Thyroid gland (tissue), 4 donors: ENCODE data around the gene ZP1. TPM values are rescaled to one million over a fixed set of nuclear protein-coding genes. Genes with fewer than 3 reads are reported as not detected.

Experiments
- DNase-seq, 2 donors: peaks; one replicate each; pipeline ENCODE4 v3.0.0-alpha.2; 2019
- H3K27ac ChIP-seq, 3 donors: fragments of 200-600 bp; sonication (generic); 1 replicate in 2 of 3; 2 replicates in 1 of 3; pipeline ENCODE4 v1.5.1; 2016 to 2019; ENCODE audit warnings: mild to moderate bottlenecking in 1 of 3, moderate library complexity in 1 of 3
- H3K27me3 ChIP-seq: fragments of 200-600 bp; sonication (generic); one replicate; pipeline ENCODE4 v1.5.1; 2019
- H3K36me3 ChIP-seq, 2 donors: fragments of 200-600 bp; sonication (generic); one replicate each; pipeline ENCODE4 v1.5.1; 2016 to 2019
- H3K4me1 ChIP-seq, 2 donors: fragments of 200-600 bp; sonication (generic); one replicate each; pipeline ENCODE4 v1.5.1; 2017 to 2019
- H3K4me3 ChIP-seq, 3 donors: fragments of 200-600 bp; sonication (generic); replicated peaks in 1 of 3; 1 replicate in 2 of 3; 2 replicates in 1 of 3; pipeline ENCODE4 v1.5.1; 2016; ENCODE audit warnings: mild to moderate bottlenecking in 1 of 3
- H3K9me3 ChIP-seq: fragments of 200-600 bp; sonication (generic); one replicate; pipeline ENCODE4 v1.5.1; 2017
- POLR2A ChIP-seq, 2 donors: fragments of 450-650 bp; IDR thresholded peaks; one replicate each; pipeline ENCODE4 v1.6.1; 2017; ENCODE audit warnings: antibody characterized with exemption in 2 of 2, mild to moderate bottlenecking in 2 of 2, moderate library complexity in 1 of 2
- WGBS, 2 donors: methylation state at CpG; one replicate each; pipeline ENCODE4 v1.1.5; 2017; 5-methylcytosine and 5-hydroxymethylcytosine counted together
- intact Hi-C: fragments of 100-400 bp; cut with DNase I; formaldehyde crosslinking; loops from one replicate; pipeline ENCODE4 v1.15.1; 2023
- total RNA-seq, 4 donors: library from RNA; depleted of rRNA; stranded (reverse); fragments of >200 nt; gene quantifications; one replicate each; pipeline ENCODE4 v1.2.3, GENCODE V29; 2016
- TF ChIP-seq, protein P1 (sequence below), 6 experiments: fragments of 200-600 bp in 3 of 6; fragments of 450-650 bp in 3 of 6; sonication (generic) in 3 of 6; IDR thresholded peaks; one replicate each; pipeline ENCODE4 v1.5.1; 2016 to 2019; ENCODE audit warnings: antibody characterized with exemption in 6 of 6, mild to moderate bottlenecking in 2 of 6, inconsistent platforms in 1 of 6, moderate library complexity in 1 of 6

Gene ZP1
- total RNA-seq, 4 donors from 2014 or later: not detected

DNA sequence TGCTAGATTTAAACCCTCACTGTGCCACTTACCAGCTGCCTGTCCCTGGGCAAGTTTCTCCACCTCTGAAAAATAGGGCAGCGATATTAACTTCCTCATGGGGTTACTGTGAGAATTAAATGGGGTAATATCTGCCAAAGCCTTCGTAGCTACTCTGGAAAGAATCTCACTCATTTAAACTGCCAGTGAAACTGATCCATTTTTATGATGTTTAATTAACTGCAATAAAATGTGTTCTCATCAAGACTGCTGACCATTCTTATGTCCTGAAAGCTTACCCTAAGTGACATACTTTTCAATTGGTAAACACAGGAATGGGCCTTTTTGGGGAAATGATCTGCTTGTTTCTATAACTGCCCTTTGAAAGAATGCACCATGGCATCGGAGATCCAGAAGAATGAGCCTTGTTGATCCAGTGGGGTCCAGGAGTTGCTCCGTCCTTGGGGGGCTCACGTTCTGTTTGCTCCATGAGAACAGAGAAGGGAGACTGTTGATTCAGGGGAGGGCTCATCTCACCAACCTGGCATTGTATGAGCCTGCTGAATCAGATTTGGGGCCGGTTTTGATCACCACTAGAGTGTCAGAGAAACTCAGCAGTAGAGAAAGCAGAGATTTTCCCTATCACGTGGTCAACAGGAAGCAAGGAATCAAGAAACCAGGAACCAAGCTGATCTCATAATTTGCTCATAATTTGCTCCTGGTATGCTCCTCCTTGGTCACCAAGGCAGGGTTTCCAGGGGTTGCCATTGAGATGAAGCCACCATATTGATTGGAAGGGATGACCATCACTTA, 32.4 kb upstream of the ZP1 start:
- no peak for DNase-seq
- WGBS, 2 donors: 67% methylated on average over 7 of the region's 7 CpGs
- no peak overlapping the region for H3K4me3 ChIP-seq
- intact Hi-C loops: loop anchor here (5.0 kb wide), 1 partner anchor 297 kb away; no protein-coding TSS in a partner anchor
- no peaks in the 10 kb centered on the region for H3K4me1 ChIP-seq
- no peaks in the 10 kb centered on the region for H3K36me3 ChIP-seq
- no peaks in the 10 kb centered on the region for H3K9me3 ChIP-seq
- H3K27ac ChIP-seq: no peak overlapping the region
- TF ChIP-seq, protein P1, sequence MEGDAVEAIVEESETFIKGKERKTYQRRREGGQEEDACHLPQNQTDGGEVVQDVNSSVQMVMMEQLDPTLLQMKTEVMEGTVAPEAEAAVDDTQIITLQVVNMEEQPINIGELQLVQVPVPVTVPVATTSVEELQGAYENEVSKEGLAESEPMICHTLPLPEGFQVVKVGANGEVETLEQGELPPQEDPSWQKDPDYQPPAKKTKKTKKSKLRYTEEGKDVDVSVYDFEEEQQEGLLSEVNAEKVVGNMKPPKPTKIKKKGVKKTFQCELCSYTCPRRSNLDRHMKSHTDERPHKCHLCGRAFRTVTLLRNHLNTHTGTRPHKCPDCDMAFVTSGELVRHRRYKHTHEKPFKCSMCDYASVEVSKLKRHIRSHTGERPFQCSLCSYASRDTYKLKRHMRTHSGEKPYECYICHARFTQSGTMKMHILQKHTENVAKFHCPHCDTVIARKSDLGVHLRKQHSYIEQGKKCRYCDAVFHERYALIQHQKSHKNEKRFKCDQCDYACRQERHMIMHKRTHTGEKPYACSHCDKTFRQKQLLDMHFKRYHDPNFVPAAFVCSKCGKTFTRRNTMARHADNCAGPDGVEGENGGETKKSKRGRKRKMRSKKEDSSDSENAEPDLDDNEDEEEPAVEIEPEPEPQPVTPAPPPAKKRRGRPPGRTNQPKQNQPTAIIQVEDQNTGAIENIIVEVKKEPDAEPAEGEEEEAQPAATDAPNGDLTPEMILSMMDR (IDR thresholded peaks at IDR 0.05): no peak
- TF ChIP-seq POLR2A (IDR thresholded peaks at IDR 0.05): no peak
- no peaks in the 10 kb centered on the region for H3K27me3 ChIP-seq

DNA sequence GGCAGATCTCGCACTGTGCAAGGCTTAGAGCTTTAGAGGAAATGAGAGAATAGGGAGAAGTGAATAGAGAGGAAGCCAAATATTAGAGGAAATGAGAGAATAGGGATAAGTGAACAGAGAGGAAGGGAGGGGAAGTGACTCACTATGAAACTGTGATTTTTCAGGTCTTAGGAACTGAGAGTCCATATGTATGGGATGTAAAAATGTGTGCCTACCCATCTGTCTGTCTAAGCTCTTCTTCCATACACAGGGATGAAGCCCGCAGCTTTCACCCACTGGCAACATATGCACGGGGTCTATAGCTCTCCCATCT, 31.9 kb upstream of the ZP1 start:
- Histone ChIP-seq H3K9me3 (no peaks in the 10 kb centered on the region), H3K27ac (no peak overlapping the region), H3K27me3 (no peaks in the 10 kb centered on the region), H3K4me3 (no peak overlapping the region), H3K36me3 (no peaks in the 10 kb centered on the region), H3K4me1 (peaks cover under 1 to 1% of the 10 kb centered on the region in 2 donors)
- 64 to 79% methylated on average over 3 of the region's 3 CpGs for WGBS, 2 donors
- DNase-seq: no peak
- TF ChIP-seq POLR2A (IDR thresholded peaks at IDR 0.05): no peak
- TF ChIP-seq, protein P1 (IDR thresholded peaks at IDR 0.05): no peak
- intact Hi-C loops: no loop called here

DNA sequence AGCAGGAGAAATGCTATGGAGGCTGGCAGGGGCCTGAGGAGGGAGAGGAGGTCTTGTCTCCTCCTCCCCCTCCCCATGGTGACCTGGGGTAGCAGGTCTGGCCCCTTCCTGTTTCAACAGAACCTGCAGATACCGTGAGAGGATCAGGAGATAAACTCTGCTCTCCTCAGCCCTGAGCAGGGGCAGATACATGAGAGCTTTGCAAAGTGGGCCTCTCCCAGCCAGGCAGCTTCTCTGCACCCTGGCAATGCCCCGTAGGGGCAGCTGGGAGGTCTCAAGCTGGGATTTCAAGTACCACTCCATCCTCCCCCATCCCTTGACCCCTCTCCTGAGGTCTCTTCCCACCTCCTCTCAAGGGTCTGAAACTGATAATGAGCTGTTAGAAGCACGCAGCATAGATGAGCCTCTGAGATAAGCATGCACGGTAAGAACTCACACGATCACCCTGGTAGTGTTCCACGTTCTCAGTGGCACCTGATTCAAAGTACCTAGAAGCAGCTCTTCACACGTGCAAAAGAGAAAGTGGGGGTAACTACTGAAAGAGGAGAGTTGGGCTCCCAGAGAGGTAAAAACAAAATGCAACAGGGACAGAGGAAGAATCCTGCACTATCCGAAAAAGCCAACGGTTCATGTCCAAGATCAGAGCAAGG, 30.4 kb upstream of the ZP1 start:
- TF ChIP-seq, protein P1 (IDR thresholded peaks at IDR 0.05): no peak
- no peak for TF ChIP-seq POLR2A (IDR thresholded peaks at IDR 0.05)
- Histone ChIP-seq H3K27me3 (no peaks in the 10 kb centered on the region), H3K9me3 (no peaks in the 10 kb centered on the region), H3K27ac (no peak overlapping the region), H3K4me1 (peaks cover 12 to 13% of the 10 kb centered on the region in 2 donors), H3K4me3 (no peak overlapping the region), H3K36me3 (no peaks in the 10 kb centered on the region)
- WGBS, 2 donors: 65 to 70% methylated on average over 9 of the region's 9 CpGs
- DNase-seq: no peak
- intact Hi-C loops: no loop called here

DNA sequence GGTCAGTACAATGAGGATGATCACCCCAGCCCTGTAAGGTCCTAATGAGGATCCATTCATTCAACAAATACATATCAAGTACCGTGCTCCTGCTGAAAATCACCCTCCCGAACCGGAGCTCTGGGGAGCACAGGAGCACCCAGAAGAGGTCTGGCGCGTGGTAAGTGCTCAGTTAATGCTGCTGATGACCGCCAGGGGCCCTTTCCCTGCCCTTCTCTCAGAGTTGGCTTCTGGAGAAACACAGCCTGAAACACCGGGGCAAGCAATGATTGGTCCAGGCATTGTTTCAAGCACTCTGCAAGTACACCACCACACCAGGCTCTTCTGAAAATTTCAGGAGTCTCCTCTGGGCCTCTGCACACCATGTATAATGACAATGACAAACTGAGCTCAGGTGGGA, 29.2 kb upstream of the ZP1 start:
- Histone ChIP-seq H3K9me3 (no peaks in the 10 kb centered on the region), H3K4me3 (no peak overlapping the region), H3K27ac (no peak overlapping the region), H3K4me1 (peaks cover 18 to 19% of the 10 kb centered on the region in 2 donors), H3K36me3 (no peaks in the 10 kb centered on the region), H3K27me3 (no peaks in the 10 kb centered on the region)
- DNase-seq: no peak
- intact Hi-C loops: no loop called here
- 71 to 74% methylated on average over 7 of the region's 7 CpGs for WGBS, 2 donors
- TF ChIP-seq POLR2A (IDR thresholded peaks at IDR 0.05): no peak
- TF ChIP-seq, protein P1 (IDR thresholded peaks at IDR 0.05): no peak
